Cerebellar nuclear complex (tissue), 1 donor: ENCODE data around the gene ULK1.

Experiments
- DNase-seq, 2 experiments: peaks; one replicate each; lab custom pipeline; 2025; lab: John Stamatoyannopoulos, UW

ULK1 gene

DNA sequence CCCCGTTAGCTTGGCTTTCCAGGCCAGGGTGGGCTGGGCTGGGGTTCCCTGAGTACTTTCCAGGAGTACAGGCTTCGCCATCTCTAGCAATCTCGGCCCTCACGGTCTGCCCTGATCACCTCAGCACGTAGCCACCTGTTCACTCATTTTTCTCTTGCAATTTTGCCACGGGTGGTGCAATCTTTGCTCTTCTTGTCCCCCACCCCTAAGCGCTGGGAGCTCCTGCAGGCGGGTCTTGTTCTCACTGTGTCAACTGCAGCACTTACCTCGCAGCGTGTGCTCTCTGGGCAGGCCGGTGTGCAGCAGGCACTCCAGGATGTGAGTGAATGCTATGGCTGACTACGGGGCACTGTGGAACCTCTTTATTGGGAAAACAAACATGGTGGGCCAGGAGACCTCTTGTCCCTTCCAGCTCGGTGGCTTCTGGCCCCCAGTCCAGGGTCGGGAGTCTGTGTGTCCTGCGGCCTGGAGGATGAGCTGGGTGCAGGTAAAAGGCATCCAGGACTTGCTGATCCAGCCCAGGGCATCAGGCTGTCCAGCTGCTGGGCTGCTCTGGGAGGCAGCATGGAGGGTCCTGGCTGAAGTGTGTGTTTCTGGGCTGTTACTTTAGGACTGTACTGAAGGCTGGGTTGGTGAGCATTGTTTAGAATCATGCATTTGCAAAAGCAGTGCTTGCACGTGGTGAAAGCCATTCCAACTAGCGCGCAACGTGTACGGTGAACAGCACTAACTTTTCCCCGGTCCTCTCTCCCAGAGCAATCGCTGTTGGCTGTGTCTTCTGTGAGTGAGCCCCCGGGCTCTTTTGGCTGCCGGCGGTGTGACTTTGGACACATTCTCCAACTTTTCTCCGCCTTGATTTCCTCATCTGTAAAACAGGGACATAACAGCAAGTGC is 1.5 kb upstream of the ULK1 start:
- no peak for DNase-seq

DNA sequence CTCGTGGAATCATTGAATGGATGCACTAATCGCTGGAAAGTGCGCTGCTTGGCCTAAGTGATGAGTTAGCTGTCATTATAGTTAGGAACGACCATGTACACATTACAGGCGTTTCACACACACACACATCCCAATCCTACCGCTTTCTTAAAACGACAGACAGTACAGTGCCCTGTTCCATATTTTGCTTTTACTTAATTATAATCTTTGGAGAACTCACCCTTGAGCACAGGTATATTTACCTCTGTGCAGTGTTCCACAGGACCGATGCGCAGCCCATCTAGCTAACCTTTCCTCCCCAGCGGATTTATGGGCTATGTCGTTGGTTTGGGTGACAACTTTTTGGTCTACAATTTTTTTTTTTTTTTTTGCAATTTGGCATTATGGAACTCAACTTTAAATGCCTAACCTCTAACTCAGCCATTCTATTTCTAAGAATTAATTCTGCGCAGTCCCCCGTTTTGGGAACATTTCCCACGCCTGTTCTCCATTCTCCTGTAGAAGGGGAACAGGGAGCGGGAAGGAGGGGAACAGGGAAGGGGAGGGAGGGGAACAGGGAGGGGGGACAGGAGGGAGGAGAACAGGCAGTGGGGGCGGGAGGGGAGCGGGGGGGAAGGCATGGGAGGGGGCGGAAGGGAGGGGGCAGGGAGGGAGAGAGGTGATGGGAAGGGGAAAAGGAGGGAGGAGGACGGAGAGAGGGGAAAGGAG is 663 bp upstream of the ULK1 start:
- DNase-seq: no peak

DNA sequence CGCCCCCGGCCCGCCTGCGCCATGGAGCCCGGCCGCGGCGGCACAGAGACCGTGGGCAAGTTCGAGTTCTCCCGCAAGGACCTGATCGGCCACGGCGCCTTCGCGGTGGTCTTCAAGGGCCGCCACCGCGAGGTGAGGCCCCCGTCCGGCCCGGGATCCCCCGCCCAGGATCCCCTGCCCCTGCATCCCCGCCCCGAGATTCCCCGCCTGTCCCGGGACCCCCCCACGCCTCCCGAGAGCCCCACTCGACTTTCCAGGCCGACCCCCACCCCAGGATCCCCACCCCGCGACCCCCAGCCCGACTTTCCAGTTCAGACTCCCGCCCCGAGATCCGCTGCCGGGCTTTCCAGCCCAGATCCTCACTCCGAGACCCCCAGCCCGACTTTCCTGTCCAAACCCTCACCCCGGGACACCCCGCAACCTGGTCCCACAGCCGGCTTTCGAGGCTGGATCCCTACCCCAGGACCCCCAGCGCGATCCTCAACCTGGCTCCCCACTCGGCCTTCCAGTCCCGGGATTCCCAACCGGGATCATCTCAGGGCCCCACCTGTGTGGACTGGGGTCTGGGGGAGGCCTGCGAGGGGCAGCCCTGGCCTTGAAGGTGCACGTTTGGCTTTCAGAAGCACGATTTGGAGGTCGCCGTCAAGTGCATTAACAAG is 688 bp downstream of the ULK1 start:
- DNase-seq: no peak

DNA sequence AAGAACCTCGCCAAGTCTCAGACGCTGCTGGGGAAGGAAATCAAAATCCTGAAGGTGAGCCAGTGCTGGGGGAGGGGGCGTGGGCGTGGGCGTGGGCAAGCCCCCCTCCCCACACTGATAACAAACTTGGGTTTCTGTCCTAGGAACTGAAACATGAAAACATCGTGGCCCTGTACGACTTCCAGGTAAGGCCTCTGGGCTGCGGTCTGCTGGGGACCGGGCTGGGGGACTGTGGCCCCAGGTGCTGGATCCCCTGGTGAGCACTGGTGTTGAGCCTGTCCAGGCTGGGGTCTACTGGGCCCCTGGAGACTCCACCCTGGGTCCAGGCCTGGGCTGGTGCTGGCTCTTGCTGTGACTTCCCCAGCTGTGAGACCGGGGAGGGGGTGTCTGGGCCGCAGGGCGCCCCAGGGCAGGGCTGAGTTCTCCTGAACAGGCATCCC is 1.2 kb downstream of the ULK1 start:
- DNase-seq: no peak

DNA sequence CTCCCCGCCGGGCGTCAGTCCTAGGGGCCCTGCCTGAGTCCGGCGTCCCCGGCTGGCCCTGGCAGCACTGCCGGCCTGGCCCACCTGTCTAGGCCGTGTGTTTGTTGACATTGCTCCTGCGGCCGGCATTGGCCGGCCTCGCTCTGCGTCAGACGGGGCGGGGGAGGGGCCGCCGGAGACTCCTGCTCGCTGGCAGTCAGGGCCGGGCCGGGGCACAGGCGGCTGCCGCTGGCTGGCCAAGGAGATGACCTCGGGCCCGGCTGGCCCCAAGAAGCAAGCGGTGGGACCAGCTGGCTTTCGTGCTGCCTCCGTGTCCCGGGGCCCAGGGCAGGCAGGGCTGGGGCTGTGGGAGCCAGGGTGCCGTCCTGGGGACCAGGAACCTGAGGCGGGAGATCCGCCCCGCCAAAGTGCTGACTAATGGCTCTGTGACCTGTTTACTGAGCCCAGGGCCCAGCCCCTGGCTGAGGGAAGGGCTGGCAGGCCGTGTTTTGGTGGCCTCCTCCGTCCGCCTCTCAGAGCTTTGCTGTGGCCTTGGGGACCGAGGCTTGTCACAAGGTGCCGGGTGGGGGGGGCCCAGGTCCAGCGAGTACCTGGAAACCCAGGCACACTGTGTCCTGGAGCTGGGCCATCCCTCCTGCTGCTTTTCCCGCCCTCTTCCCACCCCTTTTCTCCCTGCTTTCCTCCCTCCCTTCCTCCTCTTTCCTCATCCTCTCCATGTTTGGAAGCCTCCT is 1.8 kb downstream of the ULK1 start:
- DNase-seq: peak; percentile 88 to 93

DNA sequence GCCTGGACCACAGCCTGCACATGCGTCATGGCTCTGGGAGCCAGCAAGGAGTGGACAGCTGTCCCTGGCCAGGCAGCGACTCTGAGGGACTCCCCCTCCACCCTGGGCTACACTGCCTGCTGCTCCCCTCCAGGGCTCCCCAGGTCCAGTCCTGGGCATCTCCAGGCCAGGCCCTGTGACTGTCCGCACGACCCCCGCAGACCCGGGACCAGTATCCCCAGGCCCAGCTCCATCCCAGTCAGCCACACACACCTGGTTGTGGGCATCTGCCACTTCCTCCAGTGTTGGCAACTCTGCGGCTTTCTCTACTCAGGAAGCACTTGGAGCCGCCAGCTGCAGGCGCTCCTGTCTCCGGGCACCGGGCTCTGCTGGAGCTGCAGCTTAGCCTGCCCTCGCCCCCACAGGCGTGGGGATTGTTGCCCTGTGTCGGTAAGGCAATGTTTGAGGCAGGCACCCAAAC is 2.4 kb downstream of the ULK1 start:
- DNase-seq: no peak

DNA sequence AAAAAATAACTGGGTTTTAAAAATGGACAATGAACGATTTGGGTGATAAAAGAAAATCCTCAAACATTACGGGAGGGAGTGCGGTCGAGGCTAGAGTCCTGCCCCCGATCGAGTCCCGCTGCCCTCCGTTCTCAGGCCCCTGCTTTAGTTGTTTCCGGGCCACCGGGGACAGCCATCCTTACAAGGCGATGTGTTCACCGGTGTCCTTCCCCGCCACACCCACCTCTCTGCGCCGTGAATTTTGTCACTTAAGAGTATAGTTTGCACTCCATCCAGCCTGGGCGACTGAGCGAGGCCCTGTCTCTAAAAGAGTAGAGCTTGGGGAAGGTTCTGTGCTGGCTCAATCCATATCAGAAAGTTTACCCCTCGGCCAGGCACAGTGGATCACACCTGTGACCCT is 2.9 kb downstream of the ULK1 start:
- no peak for DNase-seq

DNA sequence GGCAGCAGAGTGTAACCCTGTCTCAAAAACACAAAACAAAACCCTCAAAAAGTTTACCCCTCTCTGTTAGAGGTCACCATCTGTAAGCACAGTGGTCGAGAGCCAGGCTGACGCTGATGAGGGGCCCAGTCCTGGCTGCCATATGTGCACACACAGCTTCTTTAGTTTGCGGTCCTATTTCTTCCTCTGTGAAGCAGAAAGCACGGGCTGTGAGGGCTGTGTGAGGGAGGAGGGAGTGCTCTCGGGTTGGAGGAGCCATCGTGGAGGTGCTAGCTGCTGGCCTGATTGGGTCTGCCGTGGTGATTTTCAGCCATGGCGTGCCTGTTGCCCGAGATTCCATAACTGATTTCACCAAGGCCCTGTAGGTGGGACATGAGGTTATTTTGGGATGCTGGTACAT is 3.5 kb downstream of the ULK1 start:
- DNase-seq: no peak

DNA sequence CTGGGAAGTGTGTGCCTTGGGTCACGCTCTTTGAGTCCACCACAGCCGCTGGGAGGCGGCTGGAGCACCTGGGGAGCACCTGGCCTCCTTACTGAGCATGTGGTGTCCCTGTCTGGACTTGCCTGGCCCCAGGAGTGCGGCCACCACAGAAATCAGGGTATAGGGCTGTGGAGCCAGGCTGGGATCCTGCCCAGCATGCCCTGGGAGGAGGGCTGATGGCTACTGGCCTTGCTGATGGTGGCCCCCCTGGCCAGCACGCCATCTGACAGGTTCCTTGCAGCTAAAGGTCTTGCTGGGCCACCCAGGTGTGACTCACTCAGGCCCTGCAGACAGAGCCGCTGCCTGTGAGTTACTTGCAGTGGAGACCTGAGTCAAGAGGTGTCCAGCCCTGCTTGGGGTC is 6.0 kb downstream of the ULK1 start:
- no peak for DNase-seq

DNA sequence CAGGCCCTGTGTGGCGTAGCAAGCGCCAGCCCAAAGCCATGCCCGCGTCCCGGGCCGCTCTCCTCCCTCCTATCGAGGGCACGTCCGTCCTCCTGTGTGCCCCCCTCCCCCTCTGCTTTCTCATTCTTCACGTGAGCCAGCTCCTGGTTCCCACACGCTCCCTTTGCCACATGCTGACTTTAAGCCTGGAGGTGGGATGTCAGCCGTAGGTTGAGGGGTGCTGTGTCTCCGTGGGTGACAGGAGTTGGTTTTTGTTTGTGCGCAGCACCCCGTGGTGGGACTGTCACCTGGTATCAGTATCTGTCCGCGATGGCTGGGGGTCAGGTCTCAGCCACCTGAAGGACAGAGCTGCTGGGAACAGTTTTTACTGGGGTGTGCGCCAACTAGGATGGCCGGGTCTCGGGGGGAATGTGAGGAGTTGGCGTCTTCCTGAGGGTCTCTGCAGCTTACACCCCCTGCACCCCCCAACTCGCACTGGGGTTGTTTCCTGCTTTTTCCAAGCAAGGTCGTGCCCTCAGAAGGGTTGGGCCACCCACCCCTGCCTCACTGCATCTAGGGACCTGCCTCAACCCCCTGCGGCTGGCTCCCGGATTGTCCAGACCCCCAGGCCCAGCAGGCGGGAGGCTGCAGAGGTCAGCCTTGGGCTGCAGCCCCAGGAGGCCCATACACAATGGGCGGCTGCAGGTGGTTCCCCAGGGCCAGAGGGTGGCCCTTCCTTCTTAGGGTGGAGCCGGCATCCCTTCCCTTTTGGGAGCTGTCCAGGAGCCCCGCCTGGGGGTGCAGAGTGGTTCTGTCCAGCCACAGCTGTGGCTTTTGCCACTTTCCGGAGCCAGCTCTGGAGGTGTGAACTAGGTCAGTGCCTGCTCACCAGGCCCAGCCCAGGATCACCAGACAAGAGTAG is 7.3 kb downstream of the ULK1 start:
- no peak for DNase-seq

DNA sequence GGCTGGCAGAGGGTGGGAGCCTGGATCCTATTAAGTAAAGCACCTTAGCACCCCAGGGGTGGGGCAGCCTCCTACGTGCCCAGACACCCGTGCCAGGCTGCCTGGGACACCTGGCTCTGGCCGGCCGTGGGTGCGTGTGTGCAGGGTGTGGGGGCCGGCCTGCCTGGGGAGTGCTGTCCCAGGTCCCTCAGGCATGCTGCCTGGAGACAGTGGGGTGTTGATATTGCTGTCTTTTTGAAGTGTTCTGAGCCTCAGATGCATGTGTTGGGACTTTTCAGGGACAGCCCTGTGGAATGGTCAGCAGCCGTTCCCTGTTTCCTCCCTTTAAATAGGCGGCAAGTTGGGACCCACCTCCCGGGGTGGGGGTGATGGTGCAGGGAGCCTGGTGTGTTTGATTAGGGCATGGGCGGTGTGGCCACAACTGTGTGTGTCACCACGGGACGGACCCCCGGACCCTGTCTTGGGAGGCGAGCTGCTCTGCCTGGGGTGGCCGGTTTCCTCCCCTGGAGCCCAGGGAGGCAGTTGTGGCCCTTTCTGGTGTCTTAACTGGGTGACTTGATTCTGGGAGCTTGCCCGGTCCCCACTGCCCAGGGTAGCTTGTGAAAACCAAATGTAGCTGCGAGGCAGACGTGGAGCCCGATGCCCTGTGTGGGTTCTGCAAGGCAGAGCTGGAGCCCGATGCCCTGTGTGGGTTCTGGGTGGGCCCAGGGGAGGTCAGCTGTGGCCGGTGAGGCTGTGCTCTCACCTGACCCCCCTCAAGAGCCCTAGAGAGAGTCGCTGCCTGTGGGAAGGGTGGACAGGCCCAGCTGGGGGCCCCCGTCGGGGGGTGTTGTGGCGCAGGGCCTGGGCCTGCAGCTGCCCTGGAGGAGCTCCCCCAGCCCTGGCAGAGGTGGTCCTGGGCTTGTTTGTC is 8.2 kb downstream of the ULK1 start:
- DNase-seq: no peak

DNA sequence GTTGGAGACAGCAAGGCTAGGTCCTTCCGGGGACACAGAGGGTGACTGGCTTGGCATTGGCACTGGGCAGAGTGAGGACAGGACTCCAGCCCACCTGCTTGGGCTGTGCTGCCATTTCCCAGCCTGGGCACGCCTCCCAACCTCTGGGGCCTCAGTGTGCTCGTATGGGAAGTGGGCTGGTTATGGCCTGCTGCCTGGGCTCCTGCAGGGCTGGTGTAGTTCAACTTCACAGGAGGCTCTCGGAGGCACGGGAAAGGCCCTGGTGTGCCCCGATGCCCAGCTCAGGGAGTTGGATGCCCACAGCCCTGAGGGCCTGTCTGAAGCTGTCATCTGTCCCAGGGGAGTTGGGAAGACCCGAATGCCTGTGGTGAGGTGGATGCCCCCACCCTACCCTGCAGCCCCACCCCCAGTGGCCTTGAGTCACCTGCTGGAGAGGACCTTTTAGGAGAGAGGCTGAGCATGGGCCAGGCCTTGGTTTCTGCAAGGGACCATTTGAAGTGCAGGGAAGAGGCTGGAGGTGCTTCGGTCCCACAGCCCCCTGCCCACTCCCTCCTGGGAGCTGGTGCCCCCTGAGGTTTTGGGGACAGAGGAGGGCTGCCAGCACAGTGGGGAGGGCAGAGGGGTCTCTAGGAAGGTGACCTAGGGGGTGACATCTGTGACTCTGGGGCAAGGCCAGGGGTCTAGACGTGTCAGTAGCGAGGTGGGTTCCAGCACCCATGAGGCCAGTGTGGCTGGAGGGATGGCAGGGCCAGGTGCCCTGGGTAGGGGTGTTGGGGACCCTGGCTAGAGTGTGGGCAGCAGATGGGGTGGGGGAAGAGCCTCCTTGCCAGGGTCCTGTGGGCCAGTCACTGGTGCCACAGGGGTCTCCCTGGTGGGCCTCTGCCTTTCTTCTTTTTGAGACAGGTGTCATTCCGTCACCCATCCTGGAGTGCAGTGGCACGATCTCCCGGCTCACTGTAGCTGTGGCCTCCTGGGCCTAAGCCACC is 9.1 kb downstream of the ULK1 start:
- no peak for DNase-seq

DNA sequence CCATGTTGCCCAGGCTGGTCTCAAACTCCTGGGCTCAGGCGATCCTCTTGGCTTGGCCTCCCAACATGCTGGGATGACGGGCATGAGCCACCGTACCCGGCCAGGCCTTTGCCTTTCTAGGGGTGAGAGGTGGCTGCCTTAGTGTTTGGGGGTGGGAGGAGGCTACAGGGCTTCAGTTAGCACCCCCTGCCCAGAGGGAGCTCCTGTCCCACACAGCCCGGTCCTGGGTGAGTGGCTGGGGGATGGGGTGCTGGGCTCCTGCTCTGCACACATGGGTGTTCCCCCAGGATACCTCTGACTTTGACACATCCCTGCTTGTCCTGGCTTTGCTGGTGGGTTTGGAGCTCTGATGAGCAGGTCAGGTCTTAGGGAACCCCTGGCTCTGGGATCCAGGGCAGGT is 9.9 kb downstream of the ULK1 start:
- DNase-seq: no peak

DNA sequence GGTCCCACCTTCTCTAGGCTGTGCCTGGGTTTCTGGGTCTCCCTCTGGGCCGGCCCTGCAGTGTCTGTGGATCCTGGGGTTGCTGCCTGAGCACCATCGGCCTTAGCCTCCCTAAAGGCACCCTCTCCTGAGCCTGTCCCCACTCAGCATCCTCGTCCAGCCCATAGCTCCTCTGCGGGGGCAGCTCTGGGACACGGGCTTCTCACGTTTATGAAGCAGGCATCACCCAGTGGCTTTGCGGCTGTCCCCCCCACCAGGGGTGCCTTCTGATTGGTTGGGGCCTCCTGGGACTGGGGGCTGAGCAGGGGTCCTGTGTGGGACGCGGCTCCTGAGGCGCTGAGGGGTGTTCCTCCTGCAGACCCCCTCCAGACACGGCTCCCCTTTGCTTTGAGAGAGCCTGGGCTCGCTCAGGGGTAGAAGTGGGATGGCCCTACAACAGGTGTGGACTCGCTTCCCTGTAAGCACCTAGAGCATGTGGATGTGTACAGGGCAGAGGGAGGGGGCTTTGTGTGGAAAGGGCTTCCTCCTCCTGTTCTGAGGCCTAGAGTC is 10.7 kb downstream of the ULK1 start:
- no peak for DNase-seq

DNA sequence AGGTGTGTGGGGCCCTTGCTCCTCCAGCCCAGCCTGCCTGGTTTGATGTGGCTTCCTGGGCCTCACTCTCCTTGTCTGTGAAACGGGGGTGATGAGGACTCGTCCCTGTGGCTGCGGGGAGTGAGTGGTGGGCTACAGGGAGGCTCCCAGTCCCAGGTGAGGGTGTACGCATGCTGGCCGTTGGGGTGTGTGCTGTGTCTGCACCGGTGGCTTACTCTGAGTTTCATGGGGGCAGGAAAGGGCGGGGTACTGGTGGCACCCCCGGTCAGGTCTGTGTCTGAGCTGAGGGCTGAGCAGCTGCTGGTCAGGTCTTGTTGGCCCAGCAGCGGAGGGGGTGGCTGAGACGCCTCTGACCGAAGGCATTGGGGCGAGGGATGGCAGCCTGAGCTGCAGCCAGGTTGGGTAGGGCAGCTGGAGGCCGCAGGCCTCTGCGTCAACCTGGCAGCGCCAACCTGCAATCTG is 11.2 kb downstream of the ULK1 start:
- DNase-seq: peak in 1 of 2 experiments; percentile 20

DNA sequence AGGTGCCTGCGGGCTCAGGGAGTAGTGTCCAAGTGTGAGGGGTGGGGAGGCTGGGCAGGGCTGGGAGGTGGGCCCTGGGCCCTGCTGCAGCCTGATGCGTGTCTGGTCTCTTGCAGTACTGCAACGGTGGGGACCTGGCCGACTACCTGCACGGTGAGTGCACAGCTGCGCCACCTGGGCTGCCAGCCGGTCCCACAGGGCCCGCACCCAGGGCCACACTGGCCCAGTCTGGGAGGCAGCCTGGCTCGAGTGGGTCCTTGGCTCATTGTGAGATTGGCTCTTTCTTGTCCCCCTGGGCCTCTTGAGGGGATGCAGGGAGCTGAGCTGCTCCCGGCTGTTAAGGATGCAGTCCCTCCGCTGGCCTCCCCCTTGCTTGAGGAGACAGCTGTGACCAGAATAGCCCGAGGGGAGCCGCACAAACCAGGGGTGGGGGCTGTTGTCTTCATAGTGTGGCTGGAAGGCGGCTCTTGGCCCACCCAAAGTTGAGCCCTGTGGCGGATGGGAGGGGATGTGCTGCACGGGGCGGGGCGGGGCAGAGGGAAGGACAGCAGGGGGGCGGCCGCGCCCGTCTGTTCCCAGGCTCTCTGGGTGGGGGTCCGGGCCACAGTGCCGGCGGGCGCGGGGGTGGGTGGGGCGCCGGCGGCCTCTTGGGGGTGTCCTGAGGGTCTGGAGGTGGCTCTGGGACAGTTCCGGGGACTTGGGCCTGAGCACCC is 13.1 kb downstream of the ULK1 start:
- no peak for DNase-seq
